MCF 10A (cell line): ENCODE measurements around the gene AURKB. TPM values are rescaled to one million over a fixed set of nuclear protein-coding genes. Genes with fewer than 3 reads are reported as not detected.

Source experiments
- BruUV-seq: library from RNA; stranded (reverse); fragments of 400-500 nt; replicated peaks from 2 replicates; lab custom pipeline; 2021; lab: Mats Ljungman, UMichigan
- CTCF ChIA-PET: fragments of 300-600 bp; sonication (Branson Sonifier 250); formaldehyde crosslinking; extraction: SDS; loops from one replicate; lab custom pipeline; 2021; ENCODE audit warnings: antibody characterized with exemption, inconsistent platforms; lab: Yijun Ruan, JAX
- POLR2A ChIA-PET: fragments of 300-600, 350-650 bp; sonication (Branson Sonifier 250); formaldehyde crosslinking; extraction: SDS; loops from one replicate; lab custom pipeline; 2020; ENCODE audit warnings: antibody characterized with exemption, inconsistent platforms; lab: Yijun Ruan, JAX
- DNase-seq: peaks from one replicate; pipeline ENCODE4 v3.0.0-alpha.2; 2018; ENCODE audit not compliant: unreplicated experiment
- H3K27ac Mint-ChIP-seq: one replicate; pipeline ENCODE4 v1.8.0; 2022; ENCODE audit warnings: mild to moderate bottlenecking, low read depth, mixed read lengths; ENCODE audit not compliant: unreplicated experiment
- H3K27me3 Mint-ChIP-seq: one replicate; pipeline ENCODE4 v1.8.0; 2022; ENCODE audit warnings: mixed read lengths; ENCODE audit not compliant: insufficient read depth, unreplicated experiment
- H3K36me3 Mint-ChIP-seq: one replicate; pipeline ENCODE4 v1.8.0; 2022; ENCODE audit warnings: mild to moderate bottlenecking, moderate library complexity, mixed read lengths; ENCODE audit not compliant: insufficient read depth, unreplicated experiment
- H3K4me1 Mint-ChIP-seq: one replicate; pipeline ENCODE4 v1.8.0; 2022; ENCODE audit warnings: mixed read lengths; ENCODE audit not compliant: insufficient read depth, unreplicated experiment
- H3K4me3 Mint-ChIP-seq: one replicate; pipeline ENCODE4 v1.8.0; 2022; ENCODE audit warnings: mild to moderate bottlenecking, moderate library complexity, mixed read lengths; ENCODE audit not compliant: unreplicated experiment
- H3K9me3 Mint-ChIP-seq: one replicate; pipeline ENCODE4 v1.8.0; 2022; ENCODE audit warnings: mixed read lengths; ENCODE audit not compliant: unreplicated experiment
- CTCF ChIP-seq: fragments of 200-600 bp; IDR thresholded peaks from one replicate; pipeline ENCODE4 v1.8.0; 2022; ENCODE audit warnings: antibody characterized with exemption, mild to moderate bottlenecking; ENCODE audit not compliant: unreplicated experiment
- intact Hi-C: fragments of 100-400 bp; cut with micrococcal nuclease; formaldehyde crosslinking; loops from 2 replicates; pipeline ENCODE4 v1.14.1; 2022
- total RNA-seq: library from RNA; stranded (reverse); gene quantifications from 2 replicates; pipeline ENCODE4 v1.2.3, GENCODE V29; 2022

AURKB gene
- total RNA-seq, 1 experiment from 2014 or later = 33.6 TPM

- BruUV-seq = TSS peak; percentile 100
- TF ChIP-seq CTCF = no peak
- ChIA-PET POLR2A (interaction anchor here (0.6 to 12.5 kb wide), 26 partner anchors 8 to 347 kb away, joined by 3 to 352 read pairs (median 7); partner anchors contain the start of genes ALOXE3, AURKB, CTC1 and HES7), CTCF (interaction anchor here (0.6 to 5.9 kb wide), 8 partner anchors 20 to 117 kb away, joined by 3 to 42 read pairs (median 4); no protein-coding TSS in a partner anchor)
- Mint-ChIP-seq H3K27ac (no peak overlapping the region), H3K9me3 (no peaks in the 10 kb centered on the region), H3K27me3 (no peaks in the 10 kb centered on the region), H3K4me3 (no peak overlapping the region), H3K4me1 (no peaks in the 10 kb centered on the region), H3K36me3 (peaks cover 8% of the 10 kb centered on the region)
- intact Hi-C loops = loop anchor here (1.0 to 2.0 kb wide), 7 partner anchors 14 to 113 kb away; no protein-coding TSS in a partner anchor
- DNase-seq = peak; percentile 99
Measured at GRCh38 chr17:8187517-8188262, 22.7 kb downstream of the AURKB start.

- peak; percentile 95 for DNase-seq
- CTCF ChIA-PET = interaction anchor here (0.6 to 5.9 kb wide), 7 partner anchors 21 to 118 kb away, joined by 3 to 42 read pairs (median 3); no protein-coding TSS in a partner anchor
- no peaks in the 10 kb centered on the region for H3K27me3 Mint-ChIP-seq
- POLR2A ChIA-PET = interaction anchor here (0.6 to 12.5 kb wide), 27 partner anchors 9 to 346 kb away, joined by 3 to 352 read pairs (median 6); partner anchors contain the start of genes ALOXE3, AURKB, CTC1 and HES7
- H3K9me3 Mint-ChIP-seq = no peaks in the 10 kb centered on the region
- TF ChIP-seq CTCF = no peak
- no peak overlapping the region for H3K27ac Mint-ChIP-seq
- no TSS peak for BruUV-seq
- intact Hi-C loops = loop anchor here (1.0 to 2.0 kb wide), 6 partner anchors 14 to 67 kb away; no protein-coding TSS in a partner anchor
- H3K4me3 Mint-ChIP-seq = no peak overlapping the region
- peaks cover 8% of the 10 kb centered on the region for H3K36me3 Mint-ChIP-seq
- no peaks in the 10 kb centered on the region for H3K4me1 Mint-ChIP-seq
Measured at GRCh38 chr17:8186787-8187516, 23.4 kb downstream of the AURKB start.

- ChIA-PET CTCF (interaction anchor here (0.7 to 5.9 kb wide), 5 partner anchors 9 to 114 kb away, joined by 3 to 42 read pairs (median 3); no protein-coding TSS in a partner anchor), POLR2A (interaction anchor here (0.7 to 12.5 kb wide), 18 partner anchors 12 to 749 kb away, joined by 3 to 352 read pairs (median 12); partner anchors contain the start of genes ALOXE3, AURKB, CTC1 and HES7)
- Mint-ChIP-seq H3K4me3 (no peak overlapping the region), H3K27me3 (no peaks in the 10 kb centered on the region), H3K4me1 (no peaks in the 10 kb centered on the region), H3K36me3 (peaks cover 8% of the 10 kb centered on the region), H3K9me3 (no peaks in the 10 kb centered on the region), H3K27ac (no peak overlapping the region)
- no peak for DNase-seq
- no TSS peak for BruUV-seq
- intact Hi-C loops = loop anchor here (2.0 kb wide), 1 partner anchor 32 kb away; no protein-coding TSS in a partner anchor
- no peak for TF ChIP-seq CTCF
Measured at GRCh38 chr17:8186446-8186786, 24.0 kb downstream of the AURKB start.
